Stimulated activated CD4-positive, alpha-beta T cell treated with anti-CD3 and anti-CD28 coated beads, Interleukin-4, amount 100 ng/mL, for 4 hours (primary cell): Measurements from ENCODE around the gene PPP1R14D.

Experiments used
- DNase-seq, 2 experiments: peaks; one replicate each; pipeline ENCODE4 v3.0.0-alpha.2; 2020

PPP1R14D gene

DNA sequence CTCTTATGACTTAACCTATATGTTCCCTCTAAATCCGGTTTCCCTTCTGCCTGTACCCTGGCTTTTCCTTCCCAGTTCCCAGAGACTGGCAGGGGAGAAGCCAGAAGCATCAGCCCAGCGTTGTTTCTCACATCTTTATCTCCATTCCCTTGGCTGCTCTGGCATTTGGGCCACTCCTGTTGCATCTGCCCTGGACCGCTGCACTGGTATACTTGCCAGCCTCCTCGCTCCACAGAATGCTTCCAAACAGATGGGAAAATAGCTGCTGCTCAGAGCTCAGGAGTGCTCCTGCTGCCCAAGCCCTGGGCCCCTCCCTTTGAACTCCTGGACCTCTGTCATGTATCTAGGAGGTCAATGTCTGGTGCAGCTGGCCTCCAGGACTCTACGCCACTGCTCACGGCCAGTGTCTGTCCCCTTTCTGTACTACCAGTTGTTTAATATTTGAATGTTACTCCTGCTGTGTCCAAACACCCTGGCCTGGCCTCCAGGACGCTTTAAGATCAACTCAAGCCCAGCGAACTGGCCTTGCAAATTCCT, 22.1 kb upstream of the PPP1R14D start:
- no peak for DNase-seq

DNA sequence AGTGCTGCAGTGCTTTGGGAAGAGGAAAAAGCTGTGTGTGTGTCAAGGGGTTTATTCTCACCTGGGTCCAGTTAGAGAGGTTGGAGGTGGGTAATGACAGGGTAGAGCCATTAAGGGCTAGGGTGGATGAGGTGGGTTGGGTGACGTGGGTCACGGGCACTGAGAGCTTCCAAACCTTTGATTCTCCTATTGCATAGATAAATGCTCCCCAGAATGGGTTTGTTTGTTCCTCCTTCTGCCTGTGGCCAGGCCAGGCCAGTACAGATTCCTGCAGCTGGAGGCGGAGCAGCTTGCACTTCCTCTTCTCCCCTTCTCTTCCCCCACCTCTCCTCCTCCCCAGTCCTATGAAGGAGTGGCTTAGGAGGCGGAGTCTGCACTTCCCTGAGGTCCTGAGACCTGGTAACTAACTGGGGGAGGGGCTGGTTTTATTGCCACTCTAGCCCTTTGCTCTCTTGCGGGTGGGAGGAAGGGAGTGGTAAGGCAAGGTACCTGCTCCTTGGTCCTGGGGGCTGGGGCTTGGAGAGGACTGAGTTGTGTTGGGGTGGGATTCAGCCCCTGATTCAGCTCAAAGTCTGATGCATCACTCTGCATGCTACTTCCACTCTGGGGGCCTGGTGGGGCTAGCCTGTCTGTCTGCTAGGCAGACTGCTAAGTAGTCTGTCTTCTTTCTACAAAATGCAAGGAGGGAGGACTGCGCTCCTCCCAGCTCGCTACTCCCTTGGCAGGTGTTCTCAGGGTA, 18.9 kb upstream of the PPP1R14D start:
- no peak for DNase-seq

- no peak for DNase-seq
These were observed 18.3 kb upstream of the PPP1R14D start for GRCh38 chr15:40846841-40847222.

DNA sequence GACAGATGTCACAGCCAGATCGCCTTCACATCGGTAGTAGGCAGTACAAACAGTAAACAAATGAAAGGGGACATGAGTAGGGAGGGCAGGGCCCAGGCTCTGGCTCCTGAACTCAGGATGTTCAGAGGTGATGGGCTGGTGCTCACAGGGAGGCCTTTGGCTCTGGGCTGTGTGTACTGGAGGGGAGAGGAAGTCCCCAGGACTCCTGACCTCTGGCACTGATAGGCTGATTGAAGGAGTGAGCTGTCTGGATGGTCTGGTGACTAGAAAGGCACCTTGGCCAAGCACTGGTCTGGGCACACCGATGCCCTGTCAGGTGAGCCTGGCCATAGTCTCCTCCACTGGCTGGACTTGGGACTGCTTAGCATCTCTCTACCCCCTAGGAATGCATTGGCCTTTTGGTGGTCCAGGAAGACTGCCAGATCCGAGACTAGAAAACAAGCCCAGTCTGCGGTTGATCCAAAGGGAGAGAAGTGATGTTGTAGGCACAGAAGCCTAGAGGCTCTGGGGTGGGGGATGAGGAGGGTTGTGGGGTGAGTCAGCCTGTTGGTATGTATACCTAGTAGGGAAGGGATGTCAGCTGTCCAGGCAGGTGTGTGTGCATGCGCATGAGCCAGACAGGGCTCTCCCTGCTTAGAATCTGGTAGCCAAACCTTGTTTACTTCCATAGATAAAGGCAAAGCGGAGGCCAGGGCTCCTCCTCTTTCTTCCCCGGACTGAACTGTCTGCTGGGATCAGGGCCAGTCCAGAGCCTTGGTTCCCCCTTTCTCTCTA, 17.2 kb upstream of the PPP1R14D start:
- DNase-seq = no peak

- no peak for DNase-seq
These were observed 16.5 kb upstream of the PPP1R14D start for GRCh38 chr15:40845036-40845435.

DNA sequence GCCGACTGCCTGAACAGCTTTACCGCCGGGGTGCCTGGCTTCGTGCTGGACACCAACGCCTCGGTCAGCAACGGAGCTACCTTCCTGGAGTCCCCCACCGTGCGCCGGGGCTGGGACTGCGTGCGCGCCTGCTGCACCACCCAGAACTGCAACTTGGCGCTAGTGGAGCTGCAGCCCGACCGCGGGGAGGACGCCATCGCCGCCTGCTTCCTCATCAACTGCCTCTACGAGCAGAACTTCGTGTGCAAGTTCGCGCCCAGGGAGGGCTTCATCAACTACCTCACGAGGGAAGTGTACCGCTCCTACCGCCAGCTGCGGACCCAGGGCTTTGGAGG, 16.2 kb upstream of the PPP1R14D start:
- DNase-seq = peak in 1 of 2 experiments; percentile 29

DNA sequence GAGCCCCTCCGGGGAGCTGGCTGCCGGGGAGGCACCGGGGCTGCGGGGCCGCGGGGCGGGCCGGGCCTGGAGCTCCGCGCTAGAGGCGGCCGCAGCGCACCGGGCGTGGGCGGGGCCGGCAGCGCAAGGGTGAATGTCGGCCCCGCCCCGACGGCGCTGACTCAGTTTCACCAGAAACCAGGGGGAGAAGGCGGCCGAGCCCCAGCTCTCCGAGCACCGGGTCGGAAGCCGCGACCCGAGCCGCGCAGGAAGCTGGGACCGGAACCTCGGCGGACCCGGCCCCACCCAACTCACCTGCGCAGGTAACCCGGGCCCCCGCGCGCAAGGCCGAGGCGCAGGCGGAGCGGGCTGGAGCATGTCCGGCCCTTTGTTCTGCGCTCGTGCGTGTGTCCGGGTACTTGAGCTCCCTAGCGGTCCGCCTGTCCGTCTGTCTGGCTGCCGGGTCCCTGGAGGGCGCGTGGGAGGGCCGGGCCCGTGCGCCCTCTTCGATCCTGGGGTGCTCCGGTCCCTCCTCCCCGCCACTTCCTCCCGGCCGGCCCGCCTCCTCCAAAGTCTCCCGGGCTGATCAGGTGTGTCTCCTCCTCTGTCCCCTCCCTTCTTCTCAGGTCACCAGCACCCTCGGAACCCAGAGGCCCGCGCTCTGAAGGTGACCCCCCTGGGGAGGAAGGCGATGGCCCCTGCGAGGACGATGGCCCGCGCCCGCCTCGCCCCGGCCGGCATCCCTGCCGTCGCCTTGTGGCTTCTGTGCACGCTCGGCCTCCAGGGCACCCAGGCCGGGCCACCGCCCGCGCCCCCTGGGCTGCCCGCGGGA, 15.6 kb upstream of the PPP1R14D start, which contains the start of gene SPINT1:
Gene SPINT1, plus strand, starts transcription at position 164 of the 811 bp plus-strand sequence. Its CDS starts 507 bp downstream, at position 671.
- DNase-seq = peak; percentile 80 to 85

GRCh38 chr15:40843261-40843884, 14.9 kb upstream of the PPP1R14D start:
- no peak for DNase-seq

DNA sequence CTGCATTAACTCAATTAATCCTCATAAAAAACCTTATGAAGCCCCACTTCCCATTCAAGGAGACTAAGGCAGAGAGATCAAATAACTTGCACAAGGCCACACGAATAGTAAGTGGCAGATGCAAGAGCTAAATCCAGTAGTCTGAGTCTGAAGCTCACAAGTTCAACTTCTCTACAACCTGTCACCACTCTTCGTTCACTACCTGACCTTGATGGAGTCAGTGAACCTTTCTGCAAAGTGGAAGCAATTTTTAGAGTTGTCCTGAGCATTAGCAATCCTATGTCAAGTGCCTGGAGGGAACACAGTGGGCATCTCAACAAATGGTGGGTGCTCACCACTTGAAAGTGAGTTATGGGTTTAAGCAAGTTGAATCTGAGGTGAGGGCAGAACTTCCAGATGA, 13.2 kb upstream of the PPP1R14D start:
- no peak for DNase-seq

- no peak for DNase-seq
These were observed 10.2 kb upstream of the PPP1R14D start for GRCh38 chr15:40838756-40839155.

DNA sequence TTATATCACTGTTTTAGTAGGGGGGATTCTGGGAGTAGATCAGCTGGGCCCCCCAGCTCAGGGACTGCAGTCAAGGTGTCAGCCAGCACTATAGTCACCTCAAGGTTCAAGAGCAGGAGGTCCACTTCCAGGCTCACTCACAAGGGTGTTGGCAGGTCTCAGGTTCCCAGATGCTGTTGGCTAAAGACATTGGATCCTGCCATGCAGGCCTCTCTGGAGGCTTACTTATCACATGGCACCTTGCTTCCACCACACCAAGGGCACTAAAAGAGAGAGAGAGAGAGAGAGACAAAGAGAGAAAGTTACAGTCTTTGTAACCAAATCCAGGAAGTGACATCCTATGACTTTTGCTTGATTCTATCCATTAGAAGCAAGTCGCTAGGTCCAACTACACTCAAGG, 7.5 kb upstream of the PPP1R14D start:
- DNase-seq = no peak

DNA sequence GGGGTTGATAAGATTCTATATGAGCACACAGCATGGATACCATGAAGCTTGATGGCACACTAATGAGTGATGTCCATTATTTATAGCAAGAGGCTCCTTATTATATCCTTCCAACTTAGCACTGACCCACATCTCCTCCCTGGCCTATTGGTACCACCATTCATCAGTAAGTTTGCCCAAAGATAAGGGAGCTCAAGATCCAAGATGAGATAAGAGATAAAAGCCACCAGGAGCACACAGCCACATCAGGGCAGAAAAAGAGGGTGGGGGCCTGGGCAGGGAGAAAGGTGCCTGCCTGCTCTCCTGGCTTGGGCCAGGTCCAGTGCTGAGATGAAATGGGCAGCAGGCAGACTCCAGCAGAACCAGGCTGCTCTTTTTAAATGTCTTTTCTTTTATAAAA, 4.4 kb upstream of the PPP1R14D start:
- DNase-seq = no peak

DNA sequence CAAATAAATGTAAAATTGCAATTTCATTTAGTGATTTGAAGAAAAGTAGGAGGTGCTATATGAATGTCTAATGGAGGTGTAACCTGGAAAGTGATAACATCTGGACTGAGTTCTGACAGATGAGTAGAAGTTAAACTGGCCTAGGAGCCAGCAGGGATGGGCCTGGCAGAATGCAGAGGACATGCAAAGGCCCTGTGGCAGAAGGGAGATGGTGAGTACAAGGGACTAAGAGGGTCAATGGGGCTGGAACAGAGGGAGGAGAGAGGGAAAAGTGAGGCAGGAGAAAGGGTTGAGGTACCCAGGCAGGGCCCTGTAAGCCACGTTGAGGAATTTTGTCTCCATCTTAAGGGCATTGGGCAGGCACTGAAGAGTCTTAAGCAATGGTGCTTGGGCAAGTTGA, 3.4 kb upstream of the PPP1R14D start:
- no peak for DNase-seq

GRCh38 chr15:40830884-40831283, 2.4 kb upstream of the PPP1R14D start:
- no peak for DNase-seq

DNA sequence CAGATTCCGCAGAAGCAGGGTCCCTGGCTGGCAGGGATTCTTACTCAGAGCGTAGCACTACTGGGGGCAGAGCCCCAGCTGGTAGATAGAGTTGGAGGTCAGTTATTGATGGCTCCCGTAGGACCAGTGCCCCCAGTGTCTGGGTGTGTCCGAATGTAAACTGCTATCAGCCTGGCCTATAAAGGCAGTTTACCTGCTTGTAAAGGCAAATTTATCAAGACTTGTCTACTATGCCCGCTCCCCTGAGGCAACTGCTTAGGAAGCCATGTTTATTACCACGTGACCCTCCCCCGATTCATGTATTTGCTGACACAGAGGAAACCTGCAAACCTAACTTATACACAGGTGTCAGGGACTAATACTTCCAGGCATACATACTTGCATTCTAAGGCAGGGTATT, 607 bp upstream of the PPP1R14D start:
- no peak for DNase-seq

DNA sequence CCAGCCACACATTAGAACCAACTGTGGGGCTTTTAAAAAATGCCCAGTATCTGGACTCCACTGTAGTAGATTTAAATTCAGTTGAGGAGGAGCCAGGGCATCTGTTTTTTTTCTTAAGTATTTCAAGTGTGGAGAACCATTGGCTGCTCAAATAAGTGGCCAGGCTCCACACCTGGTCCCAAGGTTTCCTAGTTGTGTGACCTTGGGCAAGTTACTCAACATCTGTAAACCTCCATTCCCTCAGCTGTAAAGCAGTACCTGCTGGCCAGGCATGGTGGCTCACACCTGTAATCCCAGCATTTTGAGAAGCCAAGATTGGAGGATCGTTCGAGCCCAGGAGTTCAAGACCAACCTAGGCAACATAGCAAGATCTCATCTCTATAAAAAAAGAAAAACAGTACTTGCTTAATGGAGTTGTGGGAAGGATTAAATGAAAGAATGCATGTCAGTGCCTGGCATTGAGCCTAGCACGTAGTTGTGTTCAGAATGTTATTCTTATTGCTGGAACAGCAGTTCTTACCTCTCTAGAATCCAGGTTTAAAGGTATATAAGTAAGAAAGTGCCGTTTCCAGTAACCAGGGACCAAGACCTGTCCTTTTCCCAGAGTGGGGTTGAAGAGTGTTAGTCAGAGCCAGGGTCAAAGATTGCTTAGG, 2.0 kb downstream of the PPP1R14D start:
- no peak for DNase-seq

DNA sequence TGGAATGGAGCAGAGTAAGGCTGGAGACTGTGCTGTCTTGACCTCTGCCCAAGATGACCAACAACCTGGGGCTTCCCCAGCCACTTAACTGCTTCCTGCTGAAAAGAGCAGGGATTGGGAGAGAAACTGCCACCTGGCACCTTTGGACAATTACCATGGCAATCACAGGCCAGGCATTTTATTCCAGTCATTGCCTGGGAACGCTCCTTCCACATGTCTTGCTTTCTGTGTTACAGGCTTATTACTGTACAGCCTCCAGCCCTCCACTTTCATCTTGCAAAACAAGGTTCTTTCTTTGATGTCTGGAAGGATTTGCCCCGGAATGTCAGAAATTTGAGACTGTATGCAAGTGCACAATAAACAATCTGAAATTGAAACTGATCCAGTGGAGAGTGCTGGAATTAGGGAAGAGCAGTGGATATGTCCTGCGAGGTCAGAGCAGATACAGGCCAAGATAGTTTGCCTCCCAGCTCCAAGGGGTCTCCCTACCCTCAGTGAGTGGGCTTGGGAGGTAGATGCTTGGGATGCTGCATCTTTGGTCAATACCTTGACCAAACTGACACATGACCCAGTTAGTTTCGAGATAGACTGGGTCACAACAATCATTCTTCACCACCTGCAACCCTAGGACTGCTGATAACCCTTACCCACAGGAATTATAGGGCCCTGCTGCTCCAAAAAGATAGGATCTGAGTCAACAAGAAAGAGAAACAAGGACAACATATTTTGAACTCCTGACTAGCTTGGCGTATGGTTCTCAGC, 2.7 kb downstream of the PPP1R14D start:
- DNase-seq = no peak

GRCh38 chr15:40823572-40824343, 4.8 kb downstream of the PPP1R14D start:
- DNase-seq = no peak

- no peak for DNase-seq
These were observed 7.3 kb downstream of the PPP1R14D start for GRCh38 chr15:40821195-40821594.

DNA sequence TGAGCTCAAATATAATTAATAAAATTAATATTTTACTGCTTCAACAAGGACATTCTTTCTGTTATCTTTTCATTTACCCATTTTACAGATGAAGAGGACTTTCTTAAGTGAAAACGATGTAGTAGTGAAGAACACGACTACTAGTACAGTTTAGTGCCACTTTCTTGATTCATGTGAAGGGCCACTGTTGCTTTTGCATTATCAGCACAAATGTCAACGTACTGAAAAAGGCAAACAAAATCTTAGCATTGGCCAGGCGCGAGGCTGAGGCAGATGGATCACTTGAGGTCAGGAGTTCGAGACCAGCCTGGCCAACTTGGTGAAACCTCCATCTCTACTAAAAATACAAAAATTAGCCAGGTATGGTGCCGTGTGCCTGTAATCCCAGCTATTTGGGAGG, 9.5 kb downstream of the PPP1R14D start:
- no peak for DNase-seq
